Keratinocyte (primary cell): ENCODE measurements around the gene GAB2. TPM values are rescaled to one million over a fixed set of nuclear protein-coding genes. Genes with fewer than 3 reads are reported as not detected.

Experiments
- DNase-seq: peaks from one replicate; pipeline ENCODE4 v3.0.0-alpha.2; 2011; ENCODE audit warnings: low read depth, missing footprints, low spot score
- FAIRE-seq: peaks from 2 replicates; lab custom pipeline; 2011; peaks lifted over from hg19 to GRCh38; lab: Jason Lieb, UNC
- H2AFZ ChIP-seq: 2 replicates; pipeline ENCODE4 v1.6.0; 2012; ENCODE audit warnings: low read length, control low read depth, inconsistent platforms; ENCODE audit not compliant: control insufficient read depth
- H3K27ac ChIP-seq: 2 replicates; pipeline ENCODE4 v1.5.1; 2011; ENCODE audit warnings: low read length; ENCODE audit not compliant: control insufficient read depth, insufficient read depth
- H3K27me3 ChIP-seq: 3 replicates; pipeline ENCODE4 v1.6.0; 2011; ENCODE audit warnings: low read length; ENCODE audit not compliant: control insufficient read depth, insufficient read depth; ENCODE audit errors: extremely low read depth
- H3K36me3 ChIP-seq, 2 experiments: 2 replicates in 1 of 2; 3 replicates in 1 of 2; pipeline ENCODE4 v1.5.1; 2011; ENCODE audit warnings: low read length in 2 of 2, mild to moderate bottlenecking in 1 of 2; ENCODE audit not compliant: control insufficient read depth in 2 of 2, insufficient read depth in 2 of 2; ENCODE audit errors: extremely low read depth in 1 of 2
- H3K4me1 ChIP-seq: 3 replicates; pipeline ENCODE4 v1.5.1; 2011; ENCODE audit warnings: low read length; ENCODE audit not compliant: control insufficient read depth, insufficient read depth; ENCODE audit errors: extremely low read depth
- H3K4me2 ChIP-seq: 3 replicates; pipeline ENCODE4 v1.6.0; 2011; ENCODE audit warnings: low read depth, low read length; ENCODE audit not compliant: control insufficient read depth, insufficient read depth; ENCODE audit errors: extremely low read depth
- H3K4me3 ChIP-seq, 3 experiments: fragments of 200-600 bp in 1 of 3; sonication (generic) in 1 of 3; 2 replicates in 2 of 3; 3 replicates in 1 of 3; pipeline ENCODE4 v1.5.1; 2011 to 2016; ENCODE audit warnings: low read length in 3 of 3, mild to moderate bottlenecking in 3 of 3, control low read depth in 2 of 3, inconsistent platforms in 1 of 3, low read depth in 1 of 3, mixed read lengths in 1 of 3, mixed run types in 1 of 3, moderate library complexity in 1 of 3; ENCODE audit not compliant: control insufficient read depth in 2 of 3, insufficient read depth in 2 of 3; ENCODE audit errors: extremely low read depth in 1 of 3
- H3K79me2 ChIP-seq: 2 replicates; pipeline ENCODE4 v1.6.0; 2012; ENCODE audit warnings: low read length; ENCODE audit not compliant: control insufficient read depth, insufficient read depth
- H3K9ac ChIP-seq: 3 replicates; pipeline ENCODE4 v1.6.0; 2011; ENCODE audit warnings: low read length; ENCODE audit not compliant: control insufficient read depth, insufficient read depth; ENCODE audit errors: extremely low read depth
- H3K9me1 ChIP-seq: 3 replicates; pipeline ENCODE4 v1.6.0; 2011; ENCODE audit warnings: low read length; ENCODE audit not compliant: control insufficient read depth, insufficient read depth; ENCODE audit errors: extremely low read depth
- H3K9me3 ChIP-seq: 2 replicates; pipeline ENCODE4 v1.5.1; 2012; ENCODE audit warnings: low read depth, low read length; ENCODE audit not compliant: control insufficient read depth
- H4K20me1 ChIP-seq: 3 replicates; pipeline ENCODE4 v1.6.0; 2011; ENCODE audit warnings: low read length; ENCODE audit not compliant: control insufficient read depth, insufficient read depth; ENCODE audit errors: extremely low read depth
- CTCF ChIP-seq, 3 experiments: IDR thresholded peaks in 1 of 3; conservative IDR thresholded peaks in 1 of 3; optimal IDR thresholded peaks in 1 of 3; 2 replicates in 2 of 3; 3 replicates in 1 of 3; pipeline versions ENCODE3 to v1.5.1; 2011; ENCODE audit warnings: low read length in 3 of 3, mild to moderate bottlenecking in 3 of 3, moderate library complexity in 2 of 3, control low read depth in 1 of 3, inconsistent platforms in 1 of 3; ENCODE audit not compliant: insufficient read depth in 2 of 3; ENCODE audit errors: extremely low read depth in 1 of 3
- EZH2 ChIP-seq: IDR thresholded peaks from one replicate; pipeline ENCODE4 v1.6.1; 2012; ENCODE audit warnings: inconsistent platforms, mild to moderate bottlenecking, low read length, moderate library complexity
- dilution Hi-C: fragments of 300-500 bp; cut with MboI; formaldehyde crosslinking; loops from one replicate; pipeline ENCODE4 v1.7.0; 2020; ENCODE audit warnings: low sequenced_read_pairs; ENCODE audit not compliant: extremely low pct_ligation_motif_present
- polyA plus RNA-seq, 5 experiments: library from polyadenylated mRNA; depleted of rRNA in 3 of 5; stranded (reverse) in 3 of 5; stranded (forward) in 1 of 5; unstranded in 1 of 5; fragments of >200 nt; gene quantifications; 1 replicate in 1 of 5; 2 replicates in 3 of 5; 3 replicates in 1 of 5; pipeline versions ENCODE4 v1.2.1 to v1.2.3, GENCODE V29; 2011 to 2012; ENCODE audit warnings: missing spikeins in 2 of 5, low read depth in 1 of 5, low replicate concordance in 1 of 5

GAB2 gene
- polyA plus RNA-seq, 1 donor (not counting 4 experiments of a cell fraction or from before 2014, with no cell fraction given) = 0.68 TPM

GRCh38 chr11:78336877-78337553 is 80.6 kb downstream of the GAB2 start:
- no peak overlapping the region for H2AFZ ChIP-seq
- H3K9ac ChIP-seq = no peak overlapping the region
- TF ChIP-seq CTCF (optimal IDR thresholded peaks at IDR 0.05 in 1 of 3, IDR thresholded peaks at IDR 0.05 in 1 of 3, conservative IDR thresholded peaks at IDR 0.05 in 1 of 3; ENCODE audit: extremely low read depth in 1 of 3, insufficient read depth in 2 of 3, low read length in 3 of 3) (no peak), EZH2 (no peak)
- H4K20me1 ChIP-seq = no peaks in the 10 kb centered on the region
- no peak for DNase-seq
- no peak overlapping the region for H3K27ac ChIP-seq
- no peak overlapping the region for H3K4me2 ChIP-seq
- no peaks in the 10 kb centered on the region for H3K9me1 ChIP-seq
- no peaks in the 10 kb centered on the region for H3K27me3 ChIP-seq
- no peaks in the 10 kb centered on the region for H3K9me3 ChIP-seq
- no peak overlapping the region for H3K4me3 ChIP-seq
- H3K36me3 ChIP-seq = no peaks in the 10 kb centered on the region
- dilution Hi-C loops = no loop called here
- no peaks in the 10 kb centered on the region for H3K4me1 ChIP-seq
- no peak for FAIRE-seq
- H3K79me2 ChIP-seq = no peaks in the 10 kb centered on the region

- Histone ChIP-seq H3K4me1 (no peaks in the 10 kb centered on the region), H4K20me1 (no peaks in the 10 kb centered on the region), H3K9me1 (no peaks in the 10 kb centered on the region), H3K27me3 (no peaks in the 10 kb centered on the region), H3K36me3 (no peaks in the 10 kb centered on the region), H3K27ac (no peak overlapping the region), H3K9ac (no peak overlapping the region), H3K79me2 (no peaks in the 10 kb centered on the region), H3K4me2 (no peak overlapping the region), H3K9me3 (no peaks in the 10 kb centered on the region), H3K4me3 (no peak overlapping the region), H2AFZ (no peak overlapping the region)
- FAIRE-seq (no peak), DNase-seq (no peak)
- TF ChIP-seq CTCF (optimal IDR thresholded peaks at IDR 0.05 in 1 of 3, IDR thresholded peaks at IDR 0.05 in 1 of 3, conservative IDR thresholded peaks at IDR 0.05 in 1 of 3; ENCODE audit: extremely low read depth in 1 of 3, insufficient read depth in 2 of 3, low read length in 3 of 3) (no peak), EZH2 (no peak)
- dilution Hi-C loops = no loop called here
Measured at GRCh38 chr11:78334109-78334508, 83.5 kb downstream of the GAB2 start.
